CD8-positive, alpha-beta memory T cell (primary cell): ENCODE data around the gene SLC1A5. TPM values are rescaled to one million over a fixed set of nuclear protein-coding genes. Genes with fewer than 3 reads are reported as not detected.
"Not testable (repeated sequence)": the region's sequence is repeated elsewhere in the genome, so short reads cannot be mapped to it uniquely, and the experiment has no call there.

Experiments
- CTCF ChIA-PET: fragments of 350-600 bp; sonication (Branson Sonifier 250); formaldehyde crosslinking; loops from one replicate; lab custom pipeline; 2021; ENCODE audit warnings: antibody characterized with exemption; lab: Charles Lee
- POLR2A ChIA-PET: fragments of 350-600 bp; sonication (Branson Sonifier 250); formaldehyde crosslinking; loops from one replicate; lab custom pipeline; 2021; ENCODE audit warnings: antibody characterized with exemption; lab: Charles Lee
- DNase-seq, 5 donors: peaks; one replicate each; pipeline versions ENCODE4 v3.0.0 to v3.0.0-alpha.2; 2020 to 2022; ENCODE audit warnings: mixed read lengths in 1 of 5
- H3K27ac ChIP-seq: one replicate; pipeline ENCODE4 v1.7.0; 2013; ENCODE audit warnings: low read depth, mild to moderate bottlenecking, low read length, moderate library complexity
- H3K27me3 ChIP-seq: 2 replicates; pipeline ENCODE4 v1.7.0; 2013; ENCODE audit warnings: low read length, mild to moderate bottlenecking; ENCODE audit not compliant: insufficient read depth, poor library complexity, severe bottlenecking
- H3K36me3 ChIP-seq: 2 replicates; pipeline ENCODE4 v1.7.0; 2013; ENCODE audit warnings: mild to moderate bottlenecking, low read length, moderate library complexity; ENCODE audit not compliant: insufficient read depth
- H3K4me1 ChIP-seq: 2 replicates; pipeline ENCODE4 v1.7.0; 2013; ENCODE audit warnings: mild to moderate bottlenecking, low read length, moderate library complexity; ENCODE audit not compliant: insufficient read depth
- H3K4me3 ChIP-seq: 2 replicates; pipeline ENCODE4 v1.7.0; 2013; ENCODE audit warnings: mild to moderate bottlenecking, low read length
- H3K9me3 ChIP-seq: 2 replicates; pipeline ENCODE4 v1.7.0; 2013; ENCODE audit warnings: mild to moderate bottlenecking, low read length
- H3K27ac Mint-ChIP-seq, 8 donors: one replicate each; pipeline ENCODE4 v1.8.0; 2020 to 2021; ENCODE audit warnings: mixed read lengths in 8 of 8, mild to moderate bottlenecking in 6 of 8, inconsistent platforms in 3 of 8, moderate library complexity in 3 of 8
- H3K27me3 Mint-ChIP-seq, 2 donors: one replicate each; pipeline ENCODE4 v1.8.0; 2020 to 2021; ENCODE audit warnings: mixed read lengths in 2 of 2, mild to moderate bottlenecking in 1 of 2, moderate library complexity in 1 of 2
- H3K36me3 Mint-ChIP-seq, 3 donors: one replicate each; pipeline ENCODE4 v1.8.0; 2020 to 2021; ENCODE audit warnings: mixed read lengths in 3 of 3, inconsistent platforms in 1 of 3, mild to moderate bottlenecking in 1 of 3
- H3K4me1 Mint-ChIP-seq, 3 donors: one replicate each; pipeline ENCODE4 v1.8.0; 2020 to 2021; ENCODE audit warnings: mixed read lengths in 3 of 3, inconsistent platforms in 1 of 3, mild to moderate bottlenecking in 1 of 3
- H3K4me3 Mint-ChIP-seq, 7 donors: one replicate each; pipeline ENCODE4 v1.8.0; 2020 to 2021; ENCODE audit warnings: mixed read lengths in 7 of 7, mild to moderate bottlenecking in 6 of 7, moderate library complexity in 4 of 7, inconsistent platforms in 2 of 7
- H3K9me3 Mint-ChIP-seq, 5 donors: one replicate each; pipeline ENCODE4 v1.8.0; 2020 to 2022; ENCODE audit warnings: mixed read lengths in 5 of 5, mild to moderate bottlenecking in 3 of 5, moderate library complexity in 2 of 5, inconsistent platforms in 1 of 5
- polyA plus RNA-seq: library from polyadenylated mRNA; unstranded; fragments of 300-500 nt; fragmentation: Illumina TruSeq; gene quantifications from one replicate; pipeline ENCODE4 v1.2.3, GENCODE V29; 2021
- total RNA-seq, 2 experiments: library from RNA; stranded (reverse); gene quantifications; one replicate each; pipeline ENCODE4 v1.2.3, GENCODE V29; 2021

SLC1A5 gene
- total and polyA plus RNA-seq, 3 experiments from 2014 or later: 19.1 to 380 (median 377) TPM

GRCh38 chr19:46824890-46825730, 36.7 kb upstream of the SLC1A5 start:
- Histone ChIP-seq H3K9me3 (no peaks in the 10 kb centered on the region), H3K4me3 (no peak overlapping the region), H3K27ac (no peak overlapping the region), H3K4me1 (peaks cover 21% of the 10 kb centered on the region), H3K27me3 (no peaks in the 10 kb centered on the region), H3K36me3 (no peaks in the 10 kb centered on the region)
- DNase-seq: peak in 1 of 5 donors; percentile 9
- Mint-ChIP-seq H3K27me3 (no peaks in the 10 kb centered on the region), H3K36me3 (no peaks in the 10 kb centered on the region), H3K4me1 (peaks cover 20 to 36% (median 26%) of the 10 kb centered on the region in 3 donors), H3K4me3 (peak overlapping the region in 2 of 7 donors; percentile 51 to 68), H3K9me3 (no peaks in the 10 kb centered on the region), H3K27ac (peak overlapping the region; percentile 45 to 88 (median 64))
- ChIA-PET CTCF (interaction anchor here (1.0 to 1.8 kb wide), 3 partner anchors 24 to 76 kb away, joined by 3 to 7 read pairs (median 4); no protein-coding TSS in a partner anchor), POLR2A (no interaction called here)

GRCh38 chr19:46823049-46823448, 34.7 kb upstream of the SLC1A5 start:
- no peak overlapping the region for H3K4me3 Mint-ChIP-seq
- POLR2A ChIA-PET: no interaction called here
- H3K36me3 Mint-ChIP-seq: no peaks in the 10 kb centered on the region
- Histone ChIP-seq H3K27me3 (no peaks in the 10 kb centered on the region), H3K4me1 (peaks cover 33% of the 10 kb centered on the region), H3K4me3 (no peak overlapping the region), H3K36me3 (no peaks in the 10 kb centered on the region), H3K9me3 (no peaks in the 10 kb centered on the region), H3K27ac (no peak overlapping the region)
- H3K27me3 Mint-ChIP-seq: no peaks in the 10 kb centered on the region
- no peak for DNase-seq
- CTCF ChIA-PET: interaction anchor here (1.4 to 3.8 kb wide), 4 partner anchors 11 to 65 kb away, joined by 4 to 22 read pairs (median 4); no protein-coding TSS in a partner anchor
- no peaks in the 10 kb centered on the region for H3K9me3 Mint-ChIP-seq
- H3K27ac Mint-ChIP-seq: peak overlapping the region in 3 of 8 donors; percentile 17 to 73 (median 54)
- H3K4me1 Mint-ChIP-seq: peaks cover 23 to 43% (median 33%) of the 10 kb centered on the region in 3 donors

GRCh38 chr19:46822410-46822787, 34.0 kb upstream of the SLC1A5 start:
- H3K27me3 ChIP-seq, H3K36me3 ChIP-seq, H3K9me3 ChIP-seq, H3K27me3 Mint-ChIP-seq, H3K9me3 Mint-ChIP-seq, H3K36me3 Mint-ChIP-seq, H3K27ac ChIP-seq, H3K4me3 ChIP-seq, DNase-seq: not testable (repeated sequence)
- Mint-ChIP-seq H3K27ac (peak overlapping the region; percentile 51 to 90 (median 76)), H3K4me1 (peaks cover 23 to 43% (median 33%) of the 10 kb centered on the region in 3 donors), H3K4me3 (peak overlapping the region in 1 of 7 donors; percentile 9)
- peaks cover 33% of the 10 kb centered on the region for H3K4me1 ChIP-seq
- POLR2A ChIA-PET: interaction anchor here (0.8 to 2.0 kb wide), 2 partner anchors 34 to 38 kb away, joined by 6 to 10 read pairs; partner anchors contain the start of gene SLC1A5
- CTCF ChIA-PET: interaction anchor here (1.4 to 3.8 kb wide), 7 partner anchors 9 to 64 kb away, joined by 4 to 22 read pairs (median 4); no protein-coding TSS in a partner anchor

DNA sequence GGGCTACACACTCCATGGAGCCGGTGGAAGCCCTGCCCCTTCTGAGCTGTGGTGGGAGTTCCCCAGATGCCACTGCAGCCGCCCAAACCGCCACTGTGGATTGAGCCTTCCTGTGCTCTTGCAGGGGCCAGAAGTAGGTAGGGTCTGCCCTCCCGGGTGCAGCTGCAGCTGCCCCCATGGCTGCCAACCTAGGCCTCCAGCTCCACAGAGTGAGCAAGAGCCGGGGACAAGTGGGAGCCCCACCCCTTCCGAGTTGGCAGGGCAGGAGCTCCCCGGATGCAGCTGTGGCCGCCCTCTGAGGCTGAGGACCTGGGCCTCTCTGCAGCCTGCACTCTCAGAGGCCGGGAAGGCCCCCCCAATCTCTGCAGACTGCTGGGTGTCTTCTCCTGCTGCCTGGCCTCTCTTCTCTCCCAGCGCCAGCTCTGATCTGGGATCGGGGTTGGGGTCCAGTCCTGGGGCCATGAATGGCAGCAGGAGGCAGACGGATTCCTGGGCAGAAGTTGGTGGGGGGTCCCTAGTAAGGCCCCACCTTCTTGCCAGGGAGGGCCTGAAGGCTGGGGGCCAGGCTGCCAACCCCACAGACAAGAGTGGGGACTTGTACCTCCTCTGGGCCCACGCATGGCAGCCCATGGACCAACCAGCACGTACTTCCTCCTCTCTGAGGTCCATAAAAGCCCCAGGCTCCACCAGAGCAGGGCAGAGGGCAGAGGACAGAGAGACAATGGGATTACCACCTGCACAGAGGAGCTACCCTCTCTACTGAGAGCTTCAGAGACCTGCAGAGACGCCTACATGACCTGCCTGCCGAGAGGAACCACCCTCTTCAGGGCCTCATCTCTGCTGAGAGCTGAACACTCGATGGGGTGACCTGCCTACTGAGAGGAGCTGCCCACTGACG, 33.4 kb upstream of the SLC1A5 start:
- POLR2A ChIA-PET: interaction anchor here (0.6 to 2.0 kb wide), 4 partner anchors 28 to 37 kb away, joined by 4 to 10 read pairs (median 6); partner anchors contain the start of gene SLC1A5
- H3K4me3 ChIP-seq: no peak overlapping the region
- CTCF ChIA-PET: interaction anchor here (0.6 to 3.8 kb wide), 12 partner anchors 9 to 118 kb away, joined by 3 to 22 read pairs (median 4); partner anchors contain the start of gene SLC1A5
- Mint-ChIP-seq H3K36me3 (no peaks in the 10 kb centered on the region), H3K4me1 (peaks cover 24 to 43% (median 33%) of the 10 kb centered on the region in 3 donors), H3K9me3 (no peaks in the 10 kb centered on the region), H3K4me3 (peak overlapping the region in 6 of 7 donors; percentile 38 to 73 (median 52)), H3K27ac (peak overlapping the region; percentile 76 to 90 (median 86)), H3K27me3 (no peaks in the 10 kb centered on the region)
- DNase-seq: peak; percentile 40 to 75 (median 48)
- H3K27me3 ChIP-seq: no peaks in the 10 kb centered on the region
- peaks cover 33% of the 10 kb centered on the region for H3K4me1 ChIP-seq
- no peak overlapping the region for H3K27ac ChIP-seq
- no peaks in the 10 kb centered on the region for H3K36me3 ChIP-seq
- no peaks in the 10 kb centered on the region for H3K9me3 ChIP-seq

DNA sequence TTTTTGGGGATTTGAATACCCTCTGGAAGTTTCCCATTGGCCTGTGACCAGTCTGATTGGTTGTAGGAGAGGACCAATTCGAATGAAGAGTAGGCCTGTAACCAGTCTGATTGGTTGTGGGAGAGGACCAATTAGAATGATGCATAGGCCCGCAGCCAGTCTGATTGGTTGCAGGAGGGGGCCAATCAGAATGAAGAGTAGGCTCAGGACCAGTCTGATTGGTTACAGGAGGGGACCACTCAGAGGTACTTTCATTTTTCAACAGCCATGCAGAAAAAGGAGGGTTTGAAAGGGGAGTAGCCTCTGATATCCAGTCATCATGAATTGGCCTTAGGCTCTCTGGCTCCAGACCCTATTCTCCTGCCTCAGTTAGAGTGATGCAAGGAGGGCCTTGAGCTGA, 30.4 kb upstream of the SLC1A5 start:
- POLR2A ChIA-PET: interaction anchor here (0.7 kb wide), 1 partner anchor 426 kb away, joined by 6 read pairs; no protein-coding TSS in a partner anchor
- H3K36me3 Mint-ChIP-seq: no peaks in the 10 kb centered on the region
- H3K27ac ChIP-seq: no peak overlapping the region

DNA sequence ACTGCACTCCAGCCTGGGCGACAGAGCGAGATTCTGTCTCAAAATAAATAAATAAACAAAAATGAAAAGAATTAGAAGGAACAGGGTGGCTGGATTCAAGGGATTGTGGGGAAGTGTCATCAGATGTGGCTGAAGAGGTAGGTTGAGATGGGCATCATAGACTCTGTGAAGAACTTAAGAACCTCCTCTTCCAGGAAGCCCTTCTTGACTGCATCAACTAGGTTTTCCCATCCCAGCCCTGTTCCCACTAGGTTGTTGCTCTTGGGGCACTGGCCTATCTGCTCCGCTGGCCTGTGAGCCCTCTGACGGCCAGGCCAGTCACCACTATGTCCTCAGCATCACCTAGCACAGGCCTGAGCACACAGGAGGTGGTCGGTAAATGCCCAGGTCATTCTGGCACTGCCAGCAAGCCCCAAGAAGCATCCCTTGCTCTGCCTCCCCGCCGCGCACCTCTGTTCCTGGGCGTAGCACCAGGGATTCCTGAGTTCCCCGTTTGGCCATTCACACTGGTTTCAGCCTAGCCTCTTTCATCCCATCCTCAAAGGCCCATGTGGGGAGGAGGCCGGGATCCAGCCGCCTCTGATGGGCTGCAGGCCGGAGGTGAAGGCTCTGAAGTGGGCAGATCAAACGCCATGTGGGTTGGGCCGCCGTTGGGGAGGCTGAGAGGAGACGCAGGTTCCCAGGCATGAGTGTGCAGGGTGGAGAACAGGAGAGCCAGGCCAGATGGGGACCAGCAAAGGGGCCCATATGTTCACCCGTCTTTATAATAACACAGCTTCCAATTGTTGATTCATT, 27.6 kb upstream of the SLC1A5 start:
- Mint-ChIP-seq H3K9me3 (peaks cover 0 to 2% (median 0%) of the 10 kb centered on the region in 5 donors), H3K27ac (peak overlapping the region in 1 of 8 donors; percentile 93), H3K36me3 (no peaks in the 10 kb centered on the region), H3K27me3 (no peaks in the 10 kb centered on the region), H3K4me1 (peaks cover 12 to 17% (median 16%) of the 10 kb centered on the region in 3 donors), H3K4me3 (no peak overlapping the region)
- DNase-seq: no peak
- Histone ChIP-seq H3K36me3 (no peaks in the 10 kb centered on the region), H3K9me3 (no peaks in the 10 kb centered on the region), H3K27me3 (no peaks in the 10 kb centered on the region), H3K4me1 (peaks cover 21% of the 10 kb centered on the region), H3K4me3 (no peak overlapping the region), H3K27ac (no peak overlapping the region)
- ChIA-PET CTCF (no interaction called here), POLR2A (no interaction called here)

More for the DNA sequence above, 30.4 kb upstream of the SLC1A5 start:
- peak overlapping the region in 2 of 8 donors; percentile 32 to 66 for H3K27ac Mint-ChIP-seq
- no peak overlapping the region for H3K4me3 ChIP-seq
- no peaks in the 10 kb centered on the region for H3K36me3 ChIP-seq
- H3K27me3 ChIP-seq: no peaks in the 10 kb centered on the region
- H3K9me3 ChIP-seq: no peaks in the 10 kb centered on the region
- no peak overlapping the region for H3K4me3 Mint-ChIP-seq
- peaks cover 33% of the 10 kb centered on the region for H3K4me1 ChIP-seq
- CTCF ChIA-PET: no interaction called here
- H3K27me3 Mint-ChIP-seq: no peaks in the 10 kb centered on the region
- H3K4me1 Mint-ChIP-seq: peaks cover 21 to 33% (median 23%) of the 10 kb centered on the region in 3 donors
- peaks cover 0 to 2% (median 0%) of the 10 kb centered on the region in 5 donors for H3K9me3 Mint-ChIP-seq
- DNase-seq: no peak

DNA sequence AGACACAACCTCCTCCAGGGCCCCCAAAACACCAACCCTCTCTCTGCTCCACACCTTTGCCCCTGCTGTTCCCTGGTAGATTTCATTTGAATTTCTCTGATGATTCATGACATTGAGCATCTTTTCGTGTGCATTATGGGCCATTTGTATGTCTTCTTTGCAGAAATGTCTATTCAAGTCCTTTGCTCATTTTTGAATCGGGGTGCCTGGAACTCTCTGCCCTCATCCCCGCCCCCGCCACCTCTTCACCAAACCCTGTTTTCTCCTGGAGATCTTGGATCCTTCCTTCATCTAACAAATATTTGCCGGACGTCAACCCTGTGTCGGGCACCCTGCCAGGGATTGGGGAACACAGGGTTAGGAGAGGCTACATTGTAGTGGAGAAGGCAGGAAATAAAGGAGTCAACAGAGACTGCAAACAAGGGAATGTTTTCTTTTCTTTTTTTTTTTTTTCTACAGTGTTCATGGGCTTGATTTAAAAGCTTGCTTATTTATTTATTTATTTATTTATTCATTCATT, 25.5 kb upstream of the SLC1A5 start:
- peaks cover 1% of the 10 kb centered on the region for H3K4me1 ChIP-seq
- ChIA-PET POLR2A (no interaction called here), CTCF (no interaction called here)
- H3K36me3 Mint-ChIP-seq: no peaks in the 10 kb centered on the region
- H3K27ac ChIP-seq: no peak overlapping the region
- H3K36me3 ChIP-seq: no peaks in the 10 kb centered on the region
- H3K9me3 Mint-ChIP-seq: peaks cover 0 to 2% (median 0%) of the 10 kb centered on the region in 5 donors
- H3K4me3 ChIP-seq: no peak overlapping the region
- no peaks in the 10 kb centered on the region for H3K27me3 ChIP-seq
- peaks cover 0 to 1% (median 0%) of the 10 kb centered on the region in 3 donors for H3K4me1 Mint-ChIP-seq
- H3K4me3 Mint-ChIP-seq: no peak overlapping the region
- no peak for DNase-seq
- no peak overlapping the region for H3K27ac Mint-ChIP-seq
- peaks cover 0 to 3% of the 10 kb centered on the region in 2 donors for H3K27me3 Mint-ChIP-seq
- H3K9me3 ChIP-seq: no peaks in the 10 kb centered on the region
